Activated CD4-positive, alpha-beta T cell treated with anti-CD3 and anti-CD28 coated beads, Interleukin-2, amount 50 U/mL, for 16 hours (primary cell): ENCODE measurements around the gene TFB2M.
A peak's percentile ranks its signal among the peaks of the same experiment; 100 is the strongest.
"Not testable (repeated sequence)": the region's sequence is repeated elsewhere in the genome, so short reads cannot be mapped to it uniquely, and the experiment has no call there.

ENCODE experiments used
- DNase-seq: peaks from one replicate; pipeline ENCODE4 v3.0.0-alpha.2; 2020

TFB2M gene

DNA sequence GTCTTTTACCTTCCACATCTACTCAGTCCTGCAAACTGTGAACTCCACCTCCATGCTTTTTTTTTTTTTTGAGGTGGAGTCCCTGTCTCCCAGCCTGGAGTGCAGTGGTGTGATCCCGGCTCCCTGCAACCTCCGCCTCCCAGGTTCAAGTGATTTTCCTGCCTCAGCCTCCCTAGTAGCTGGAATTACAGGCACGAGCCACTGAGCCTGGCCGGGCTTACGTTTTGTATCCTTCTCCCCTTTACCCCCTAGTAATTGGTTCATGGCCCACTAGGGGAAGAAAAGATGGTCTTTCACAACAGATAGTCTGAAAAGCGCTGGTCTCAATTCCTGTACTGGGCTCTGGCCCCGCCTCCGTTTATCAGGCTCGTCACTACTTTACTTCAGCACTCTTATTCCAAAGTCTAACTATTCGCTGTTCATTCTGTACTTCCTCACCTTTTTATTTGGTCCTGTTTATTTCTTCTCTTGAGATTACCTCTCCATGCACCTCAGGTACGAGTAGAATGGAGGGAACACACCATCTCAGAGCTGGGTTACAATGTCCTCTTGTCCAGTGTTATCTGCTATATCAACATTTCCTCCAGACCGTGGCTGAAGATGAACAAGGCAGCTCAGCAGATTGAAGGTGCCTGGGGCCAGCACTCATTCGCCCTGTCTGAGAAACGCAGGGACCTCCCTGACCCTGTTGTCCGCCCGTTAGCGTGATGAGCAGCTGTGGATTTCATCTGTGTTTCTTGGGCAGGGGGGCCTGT lies 16.4 kb upstream of the TFB2M start:
- no peak for DNase-seq

DNA sequence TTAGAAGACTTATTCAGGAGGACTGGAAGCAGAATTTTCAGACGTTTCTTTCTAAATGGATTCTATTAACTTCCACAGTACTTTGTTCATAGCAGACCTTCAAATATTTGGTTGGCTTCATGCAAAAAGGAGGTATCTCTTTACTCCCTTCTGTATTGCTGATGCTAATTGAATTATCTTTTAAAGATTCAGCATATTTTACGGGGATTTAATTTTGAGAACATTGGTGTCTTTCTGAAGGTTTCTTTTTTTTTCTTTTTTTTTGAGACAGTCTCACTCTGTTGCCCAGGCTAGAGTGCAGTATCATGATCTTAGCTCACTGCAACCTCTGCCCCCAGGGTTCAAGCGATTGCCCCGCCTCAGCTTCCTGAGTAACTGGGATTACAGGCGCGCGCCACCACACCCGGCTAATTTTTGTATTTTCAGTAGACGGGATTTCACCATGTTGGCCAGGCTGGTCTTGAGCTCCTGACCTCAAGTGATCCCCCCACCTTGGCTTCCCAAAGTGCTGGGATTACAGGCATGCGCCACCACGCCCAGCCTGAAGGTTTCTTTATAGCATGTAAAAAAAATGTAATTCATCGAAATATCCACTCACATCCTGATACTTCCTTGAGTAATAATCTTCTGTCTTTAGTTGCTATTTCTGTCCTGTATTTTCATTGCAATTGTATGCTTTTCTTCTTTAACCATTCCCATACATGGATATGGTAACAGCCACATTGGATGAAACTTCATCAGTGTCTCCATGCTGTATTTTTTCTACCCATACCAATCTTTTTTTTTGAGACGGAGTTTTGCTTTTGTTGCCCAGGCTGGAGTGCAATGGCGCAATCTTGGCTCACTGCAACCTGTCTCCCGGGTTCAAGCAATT lies 14.7 kb upstream of the TFB2M start:
- no peak for DNase-seq

DNA sequence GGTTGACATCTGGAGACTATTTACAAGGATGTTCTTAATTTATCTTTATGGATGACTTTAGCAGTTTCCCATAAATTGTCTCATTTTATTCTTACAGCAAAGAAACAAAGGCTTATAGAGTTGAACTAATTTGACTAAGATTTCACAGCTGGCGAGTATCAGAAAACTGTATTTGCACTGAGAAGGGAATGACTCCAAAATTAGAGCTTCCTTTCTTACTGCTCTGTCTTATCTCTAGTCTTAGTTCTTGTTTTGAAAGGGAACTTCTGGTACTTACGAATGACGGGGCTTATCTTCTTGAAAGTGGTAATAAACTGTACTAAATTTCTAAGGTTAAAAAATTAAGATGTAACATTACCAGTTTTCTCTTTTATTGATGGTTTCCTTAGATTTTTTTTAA lies 13.8 kb upstream of the TFB2M start:
- DNase-seq = no peak

GRCh38 chr1:246577720-246578106 lies 11.7 kb upstream of the TFB2M start:
- no peak for DNase-seq

GRCh38 chr1:246577082-246577719 lies 11.1 kb upstream of the TFB2M start:
- no peak for DNase-seq

DNA sequence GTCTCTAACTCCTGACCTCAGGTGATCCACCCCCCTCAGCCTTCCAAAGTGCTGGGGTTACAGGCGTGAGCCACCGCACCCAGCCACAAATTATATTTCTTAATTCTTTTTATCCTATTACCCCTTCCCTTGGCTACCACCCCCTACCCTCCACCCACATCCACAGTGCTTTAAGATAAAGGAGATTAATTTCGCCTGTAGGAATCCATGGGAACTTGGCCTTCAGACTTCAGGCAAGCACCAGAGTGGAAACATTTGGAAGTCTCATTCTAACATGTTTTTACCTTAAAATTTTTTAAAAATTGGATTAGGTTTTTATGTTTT lies 10.6 kb upstream of the TFB2M start:
- DNase-seq = no peak

GRCh38 chr1:246573491-246573890 lies 7.4 kb upstream of the TFB2M start:
- no peak for DNase-seq

GRCh38 chr1:246572785-246573184 lies 6.7 kb upstream of the TFB2M start:
- DNase-seq = no peak

DNA sequence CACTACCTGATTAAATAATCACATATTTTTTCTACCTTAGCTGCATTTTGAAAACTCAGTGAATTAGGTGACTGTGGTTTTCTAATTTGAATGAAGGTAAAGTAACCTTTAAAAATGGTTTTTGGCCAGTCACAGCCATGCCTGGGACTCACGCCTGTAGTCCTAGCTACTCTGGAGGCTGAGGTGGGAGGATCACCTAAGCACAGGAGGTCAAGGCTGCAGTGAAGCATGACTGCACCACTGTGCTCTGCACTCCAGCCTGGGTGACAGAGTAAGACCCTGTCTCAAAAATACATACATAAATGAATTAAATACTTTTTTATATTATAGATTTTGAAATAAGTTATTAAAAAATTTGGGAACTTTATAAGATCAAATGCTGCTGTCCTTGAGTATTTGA lies 5.9 kb upstream of the TFB2M start:
- no peak for DNase-seq

- not testable (repeated sequence) for DNase-seq
Measured at GRCh38 chr1:246571309-246571708, 5.2 kb upstream of the TFB2M start.

GRCh38 chr1:246569248-246570238 lies 3.5 kb upstream of the TFB2M start:
- DNase-seq = peak; percentile 70

- no peak for DNase-seq
Measured at GRCh38 chr1:246567646-246568235, 1.7 kb upstream of the TFB2M start.

DNA sequence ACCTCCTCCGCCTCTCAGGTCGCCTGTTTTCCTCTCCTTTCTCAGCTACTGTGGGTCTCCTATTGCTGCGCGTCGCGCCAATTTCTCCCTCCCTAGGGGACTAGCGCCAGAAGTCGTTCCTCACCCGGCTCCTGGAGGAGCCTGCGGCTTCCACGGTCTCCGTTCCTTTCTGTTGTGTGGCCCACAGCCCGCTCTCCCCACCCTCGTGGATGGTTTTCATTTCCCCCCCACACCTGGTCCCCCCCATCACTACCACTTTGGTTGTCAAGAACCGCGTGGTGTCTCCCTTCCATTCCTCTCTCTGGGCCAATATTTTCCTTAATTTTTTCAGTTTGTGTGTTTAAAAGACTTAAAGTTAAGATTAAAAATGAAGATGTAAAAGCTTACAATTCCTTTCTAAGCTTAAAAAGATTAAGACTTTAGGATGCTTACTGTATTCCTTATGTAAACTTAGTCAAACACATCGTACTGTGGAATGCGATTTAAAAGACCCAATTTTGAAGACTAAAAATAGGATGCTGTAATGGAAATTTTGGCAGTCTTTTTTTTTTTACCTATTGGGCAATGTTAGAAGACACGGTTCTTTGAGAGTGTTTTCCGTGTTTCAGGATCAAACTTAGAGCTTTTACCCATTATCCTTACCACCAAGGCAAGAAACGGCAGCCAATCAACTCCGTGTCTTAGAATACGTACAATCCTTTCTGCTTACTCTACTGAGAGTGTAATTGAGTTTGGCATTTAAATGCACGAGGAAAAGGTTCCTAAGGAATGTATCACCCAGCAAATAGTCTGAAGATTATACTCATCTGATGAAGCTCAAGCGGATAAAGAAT lies 968 bp upstream of the TFB2M start:
- DNase-seq = no peak

DNA sequence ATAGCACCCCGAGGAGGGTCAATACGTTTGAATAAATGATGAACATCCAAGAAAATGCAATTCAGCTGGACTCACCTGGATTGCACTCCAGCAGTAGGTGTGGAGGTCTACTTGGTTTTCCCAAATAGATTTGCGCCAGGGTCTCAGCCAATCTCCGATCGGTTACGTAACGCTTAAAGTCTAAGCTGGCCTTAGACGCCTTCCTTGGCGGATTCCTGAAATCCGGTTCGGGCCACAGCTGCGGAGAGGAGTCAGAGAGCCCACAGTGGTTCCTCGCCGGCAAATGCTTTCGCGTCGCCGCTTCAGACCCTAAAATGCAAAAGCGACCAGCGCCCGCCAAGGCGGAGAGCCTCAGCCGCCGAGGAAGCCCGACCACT lies 322 bp downstream of the TFB2M start:
- no peak for DNase-seq

GRCh38 chr1:246564839-246565750 lies 966 bp downstream of the TFB2M start:
- no peak for DNase-seq

- DNase-seq = not testable (repeated sequence)
Measured at GRCh38 chr1:246560833-246561232, 5.2 kb downstream of the TFB2M start.

- DNase-seq = no peak
Measured at GRCh38 chr1:246559310-246559709, 6.8 kb downstream of the TFB2M start.

DNA sequence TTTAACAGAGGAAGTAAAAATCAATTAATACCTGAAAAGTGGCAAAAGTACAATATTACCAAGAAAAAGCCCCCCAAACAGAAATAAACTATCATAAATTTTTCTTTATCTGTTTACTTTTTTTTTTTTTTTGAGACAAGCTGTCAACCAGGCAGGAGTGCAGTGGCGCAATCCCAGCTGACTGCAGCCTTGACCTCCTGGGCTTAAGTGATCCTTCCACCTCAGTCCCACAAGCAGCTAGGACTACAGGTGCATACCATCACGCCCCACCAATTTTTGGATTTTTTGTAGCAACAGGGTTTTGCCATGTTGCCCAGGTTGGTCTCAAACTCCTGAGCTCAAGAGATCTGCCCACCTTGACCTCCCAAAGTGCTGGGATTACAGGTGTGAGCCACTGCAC lies 8.0 kb downstream of the TFB2M start:
- no peak for DNase-seq

GRCh38 chr1:246554201-246554600 lies 11.9 kb downstream of the TFB2M start:
- no peak for DNase-seq

GRCh38 chr1:246552110-246552509 lies 14.0 kb downstream of the TFB2M start:
- no peak for DNase-seq
